ENCODE measurements around the gene HYCC1. TPM values are rescaled to one million over a fixed set of nuclear protein-coding genes. Genes with fewer than 3 reads are reported as not detected.

HYCC1 gene
- total RNA-seq, 1 donor from 2014 or later: 66.0 TPM

DNA sequence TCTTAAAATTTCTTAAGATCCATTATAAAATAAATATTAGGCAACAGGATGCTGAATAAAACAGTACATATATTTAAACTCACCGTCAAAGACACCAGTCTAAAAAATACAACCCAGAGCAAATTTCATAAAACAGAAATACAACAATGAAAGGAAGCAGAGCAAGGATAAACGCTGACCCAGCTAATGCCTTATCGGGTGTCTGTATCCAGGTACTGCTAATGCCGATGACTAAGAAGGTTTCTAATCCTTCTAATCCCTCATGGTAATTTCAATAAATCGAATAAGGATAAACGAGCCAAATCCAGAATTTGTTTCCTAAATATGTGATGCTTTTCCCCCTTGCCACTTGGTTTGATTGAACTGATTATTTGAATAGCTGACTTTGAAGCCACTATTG is 1.7 kb downstream of the HYCC1 start:
- DNase-seq (ENCODE audit: low spot score, unreplicated experiment): no peak
- Mint-ChIP-seq H3K9me3 (ENCODE audit: low read depth) (no peaks in the 10 kb centered on the region), H3K27me3 (no peaks in the 10 kb centered on the region), H3K27ac (no peak overlapping the region), H3K4me1 (ENCODE audit: low read depth) (peaks cover 2% of the 10 kb centered on the region), H3K36me3 (ENCODE audit: insufficient read depth) (no peaks in the 10 kb centered on the region), H3K4me3 (ENCODE audit: low read depth) (no peak overlapping the region)
- TF ChIP-seq, protein P1, sequence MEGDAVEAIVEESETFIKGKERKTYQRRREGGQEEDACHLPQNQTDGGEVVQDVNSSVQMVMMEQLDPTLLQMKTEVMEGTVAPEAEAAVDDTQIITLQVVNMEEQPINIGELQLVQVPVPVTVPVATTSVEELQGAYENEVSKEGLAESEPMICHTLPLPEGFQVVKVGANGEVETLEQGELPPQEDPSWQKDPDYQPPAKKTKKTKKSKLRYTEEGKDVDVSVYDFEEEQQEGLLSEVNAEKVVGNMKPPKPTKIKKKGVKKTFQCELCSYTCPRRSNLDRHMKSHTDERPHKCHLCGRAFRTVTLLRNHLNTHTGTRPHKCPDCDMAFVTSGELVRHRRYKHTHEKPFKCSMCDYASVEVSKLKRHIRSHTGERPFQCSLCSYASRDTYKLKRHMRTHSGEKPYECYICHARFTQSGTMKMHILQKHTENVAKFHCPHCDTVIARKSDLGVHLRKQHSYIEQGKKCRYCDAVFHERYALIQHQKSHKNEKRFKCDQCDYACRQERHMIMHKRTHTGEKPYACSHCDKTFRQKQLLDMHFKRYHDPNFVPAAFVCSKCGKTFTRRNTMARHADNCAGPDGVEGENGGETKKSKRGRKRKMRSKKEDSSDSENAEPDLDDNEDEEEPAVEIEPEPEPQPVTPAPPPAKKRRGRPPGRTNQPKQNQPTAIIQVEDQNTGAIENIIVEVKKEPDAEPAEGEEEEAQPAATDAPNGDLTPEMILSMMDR (IDR thresholded peaks at IDR 0.05; ENCODE audit: unreplicated experiment): no peak

DNA sequence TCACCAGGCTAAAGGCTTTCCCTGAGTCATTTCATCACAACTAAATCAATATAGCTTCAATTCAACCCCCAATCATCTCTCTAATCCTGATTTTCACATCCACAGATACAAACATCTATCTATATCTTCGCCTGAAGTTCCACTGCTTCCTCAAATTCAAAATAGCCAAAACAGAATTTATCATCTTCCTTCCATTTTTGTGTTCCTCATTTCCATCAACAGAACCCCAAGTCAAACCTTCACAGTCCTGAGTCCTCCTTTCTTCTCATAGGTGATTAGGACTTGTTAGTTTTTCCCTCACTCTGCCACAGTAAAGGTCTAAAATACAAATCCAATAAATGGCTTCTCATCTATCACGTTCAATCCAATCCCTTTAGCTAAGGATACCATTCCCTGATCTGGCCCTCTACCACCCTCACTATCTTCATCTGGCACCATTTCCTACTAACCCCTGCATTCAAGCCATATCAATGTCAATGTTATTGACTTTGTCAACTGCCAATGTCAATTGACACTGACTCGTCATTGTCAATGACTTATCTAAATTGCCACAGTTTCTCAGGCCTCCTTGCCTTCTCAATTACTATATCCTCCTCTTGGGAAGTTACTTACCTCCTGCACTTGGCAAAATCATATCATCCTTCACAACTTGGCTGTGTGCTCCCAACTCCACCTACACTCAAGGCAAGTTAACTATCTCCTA is 2.6 kb downstream of the HYCC1 start:
- DNase-seq (ENCODE audit: low spot score, unreplicated experiment): no peak
- no peak overlapping the region for H3K4me3 Mint-ChIP-seq (ENCODE audit: low read depth)
- H3K36me3 Mint-ChIP-seq (ENCODE audit: insufficient read depth): no peaks in the 10 kb centered on the region
- no peaks in the 10 kb centered on the region for H3K27me3 Mint-ChIP-seq
- H3K4me1 Mint-ChIP-seq (ENCODE audit: low read depth): peaks cover 2% of the 10 kb centered on the region
- H3K27ac Mint-ChIP-seq: no peak overlapping the region
- no peaks in the 10 kb centered on the region for H3K9me3 Mint-ChIP-seq (ENCODE audit: low read depth)
- TF ChIP-seq, protein P1 (IDR thresholded peaks at IDR 0.05; ENCODE audit: unreplicated experiment): no peak

DNA sequence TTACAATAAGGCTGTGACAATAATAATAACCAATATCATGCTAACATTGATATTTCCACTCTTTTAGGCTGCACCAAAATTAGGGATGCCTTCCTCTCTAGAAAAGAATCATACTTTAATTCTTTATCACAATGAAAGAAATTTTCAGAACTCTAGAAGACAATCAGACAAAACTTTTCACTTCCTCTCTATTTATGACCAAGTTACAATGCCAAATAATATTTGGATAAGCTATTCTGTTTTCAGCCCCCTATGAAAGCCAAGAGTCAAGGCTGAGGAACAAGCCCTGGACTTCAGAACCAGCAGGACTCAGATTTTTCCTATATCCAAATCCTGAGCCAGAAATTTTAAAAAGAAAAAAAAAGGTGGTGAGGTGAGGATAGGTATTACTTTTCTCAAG is 4.6 kb downstream of the HYCC1 start:
- no peak overlapping the region for H3K4me3 Mint-ChIP-seq (ENCODE audit: low read depth)

DNA sequence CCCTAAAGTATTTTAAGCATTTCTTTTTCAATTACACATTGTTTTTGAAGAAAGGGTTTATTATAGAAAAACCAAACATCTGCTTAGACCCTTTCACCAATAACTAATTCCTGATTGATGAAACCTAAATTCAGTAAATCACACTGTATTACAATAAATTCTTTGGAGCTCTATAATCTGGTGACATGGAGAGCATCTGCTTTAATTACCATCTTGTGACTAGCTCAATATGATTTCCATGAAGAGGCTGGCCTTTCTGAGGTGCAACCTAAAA is 9.7 kb downstream of the HYCC1 start:
- Mint-ChIP-seq H3K9me3 (ENCODE audit: low read depth) (no peaks in the 10 kb centered on the region), H3K4me3 (ENCODE audit: low read depth) (no peak overlapping the region), H3K27me3 (no peaks in the 10 kb centered on the region), H3K36me3 (ENCODE audit: insufficient read depth) (no peaks in the 10 kb centered on the region), H3K27ac (no peak overlapping the region), H3K4me1 (ENCODE audit: low read depth) (peaks cover 14% of the 10 kb centered on the region)
- TF ChIP-seq, protein P1 (IDR thresholded peaks at IDR 0.05; ENCODE audit: unreplicated experiment): no peak
- DNase-seq (ENCODE audit: low spot score, unreplicated experiment): no peak

More for the DNA sequence above, 4.6 kb downstream of the HYCC1 start:
- H3K27me3 Mint-ChIP-seq: no peaks in the 10 kb centered on the region
- no peak for DNase-seq (ENCODE audit: low spot score, unreplicated experiment)
- no peaks in the 10 kb centered on the region for H3K36me3 Mint-ChIP-seq (ENCODE audit: insufficient read depth)
- H3K9me3 Mint-ChIP-seq (ENCODE audit: low read depth): no peaks in the 10 kb centered on the region
- TF ChIP-seq, protein P1 (IDR thresholded peaks at IDR 0.05; ENCODE audit: unreplicated experiment): no peak
- peaks cover 8% of the 10 kb centered on the region for H3K4me1 Mint-ChIP-seq (ENCODE audit: low read depth)
- H3K27ac Mint-ChIP-seq: no peak overlapping the region

DNA sequence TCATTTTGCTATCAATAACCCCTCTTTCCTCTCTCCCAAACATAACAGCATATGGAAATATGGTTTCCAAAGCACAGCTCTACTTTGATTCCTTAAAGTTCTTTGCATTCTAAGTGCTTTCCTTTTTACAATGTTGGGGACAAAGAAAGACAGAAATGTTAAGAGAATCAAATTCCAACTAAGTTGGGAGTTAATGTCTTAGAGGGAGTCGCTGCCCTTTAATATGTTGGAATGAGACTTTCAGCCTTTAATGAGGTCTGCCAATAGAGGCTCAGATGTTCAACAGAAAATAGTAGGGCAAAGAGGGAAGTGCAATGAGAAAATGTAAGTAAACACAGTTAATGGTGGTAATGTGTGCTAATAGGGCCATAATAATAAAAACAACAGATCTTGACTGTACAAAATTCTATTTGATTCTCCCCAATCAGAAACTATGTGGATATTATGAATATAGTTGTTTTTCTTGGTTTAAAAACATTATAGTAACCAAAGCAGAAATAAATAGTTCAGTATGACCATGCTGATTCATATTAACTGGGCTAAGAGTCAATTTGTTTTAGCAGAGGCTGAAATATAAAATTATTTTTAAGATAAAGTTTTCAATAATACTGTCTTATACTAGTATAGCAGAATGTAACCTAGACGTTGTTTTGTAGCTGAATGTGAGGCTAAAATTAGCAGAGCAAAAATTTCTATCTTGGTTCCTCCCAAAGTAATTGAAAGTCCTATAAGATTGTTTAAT is 10.3 kb downstream of the HYCC1 start:
- no peak overlapping the region for H3K27ac Mint-ChIP-seq
- DNase-seq (ENCODE audit: low spot score, unreplicated experiment): no peak
- no peaks in the 10 kb centered on the region for H3K9me3 Mint-ChIP-seq (ENCODE audit: low read depth)
- peaks cover 14% of the 10 kb centered on the region for H3K4me1 Mint-ChIP-seq (ENCODE audit: low read depth)
- no peak overlapping the region for H3K4me3 Mint-ChIP-seq (ENCODE audit: low read depth)
- H3K27me3 Mint-ChIP-seq: no peaks in the 10 kb centered on the region
- TF ChIP-seq, protein P1 (IDR thresholded peaks at IDR 0.05; ENCODE audit: unreplicated experiment): no peak
- no peaks in the 10 kb centered on the region for H3K36me3 Mint-ChIP-seq (ENCODE audit: insufficient read depth)

All from progenitor cell of endocrine pancreas (in vitro differentiated cells).